Brain microvascular endothelial cell (primary cell): Measurements from ENCODE around the gene KCNJ12.
"Not testable (repeated sequence)": the region's sequence is repeated elsewhere in the genome, so short reads cannot be mapped to it uniquely, and the experiment has no call there.

ENCODE experiments used
- DNase-seq: peaks from one replicate; pipeline ENCODE4 v3.0.0-alpha.2; 2020
- H3K27ac ChIP-seq: fragments of 250-450 bp; sonication (Bioruptor Pico); 2 replicates; pipeline ENCODE4 v1.5.1; 2020; ENCODE audit warnings: mild to moderate bottlenecking, moderate library complexity
- H3K27me3 ChIP-seq: fragments of 250-450 bp; sonication (Bioruptor Pico); replicated peaks from 2 replicates; pipeline ENCODE4 v1.5.1; 2020; ENCODE audit warnings: mild to moderate bottlenecking
- H3K36me3 ChIP-seq: fragments of 250-450 bp; sonication (Bioruptor Pico); replicated peaks from 2 replicates; pipeline ENCODE4 v1.5.1; 2020; ENCODE audit warnings: mild to moderate bottlenecking
- H3K4me3 ChIP-seq: 2 replicates; pipeline ENCODE4 v1.5.1; 2011; ENCODE audit warnings: low read depth, mild to moderate bottlenecking, control low read depth, low read length, moderate library complexity
- CTCF ChIP-seq: IDR thresholded peaks from 2 replicates; pipeline ENCODE4 v1.5.1; 2011; ENCODE audit warnings: low read depth, mild to moderate bottlenecking, moderate library complexity, low read length, control low read depth, inconsistent platforms; ENCODE audit errors: missing control alignments
- in situ Hi-C: cut with HindIII; loops from 2 replicates; pipeline ENCODE4 v1.10.0; 2017; ENCODE audit warnings: low sequenced_read_pairs, low pct_ligation_motif_present

KCNJ12 gene

GRCh38 chr17:21419299-21420239 lies 43.4 kb downstream of the KCNJ12 start:
- Histone ChIP-seq H3K36me3 (no peaks in the 10 kb centered on the region), H3K4me3 (no peak overlapping the region), H3K27ac (no peak overlapping the region), H3K27me3 (no peaks in the 10 kb centered on the region)
- TF ChIP-seq CTCF, result no peak
- in situ Hi-C loops, result no loop called here
- DNase-seq, result no peak

GRCh38 chr17:21420503-21421090 lies 44.4 kb downstream of the KCNJ12 start:
- H3K27ac ChIP-seq, H3K36me3 ChIP-seq, in situ Hi-C loops, DNase-seq, H3K4me3 ChIP-seq, H3K27me3 ChIP-seq: not testable (repeated sequence)

- in situ Hi-C loops, H3K27me3 ChIP-seq, H3K36me3 ChIP-seq, H3K4me3 ChIP-seq, DNase-seq, H3K27ac ChIP-seq: not testable (repeated sequence)
Measured at GRCh38 chr17:21421421-21422310, 45.5 kb downstream of the KCNJ12 start.

GRCh38 chr17:21422311-21423189 lies 46.4 kb downstream of the KCNJ12 start:
- H3K36me3 ChIP-seq, DNase-seq, H3K4me3 ChIP-seq, H3K27me3 ChIP-seq, in situ Hi-C loops, H3K27ac ChIP-seq: not testable (repeated sequence)

- in situ Hi-C loops, H3K36me3 ChIP-seq, H3K27ac ChIP-seq, DNase-seq, H3K4me3 ChIP-seq, H3K27me3 ChIP-seq: not testable (repeated sequence)
Measured at GRCh38 chr17:21423190-21423493, 47.0 kb downstream of the KCNJ12 start.

GRCh38 chr17:21424697-21425096 lies 48.5 kb downstream of the KCNJ12 start:
- in situ Hi-C loops, H3K36me3 ChIP-seq, H3K27me3 ChIP-seq, H3K4me3 ChIP-seq, H3K27ac ChIP-seq, DNase-seq: not testable (repeated sequence)

- Histone ChIP-seq H3K36me3 (no peaks in the 10 kb centered on the region), H3K27ac (no peak overlapping the region), H3K27me3 (no peaks in the 10 kb centered on the region), H3K4me3 (no peak overlapping the region)
- no peak for TF ChIP-seq CTCF
- no peak for DNase-seq
- in situ Hi-C loops, result no loop called here
Measured at GRCh38 chr17:21425321-21425720, 49.2 kb downstream of the KCNJ12 start.
